Pons (tissue), 1 donor: Measurements from ENCODE around the gene MAML3.

Experiments
- DNase-seq: peaks from one replicate; pipeline ENCODE4 v3.0.0-alpha.2; 2016; ENCODE audit warnings: low spot score

MAML3 gene

DNA sequence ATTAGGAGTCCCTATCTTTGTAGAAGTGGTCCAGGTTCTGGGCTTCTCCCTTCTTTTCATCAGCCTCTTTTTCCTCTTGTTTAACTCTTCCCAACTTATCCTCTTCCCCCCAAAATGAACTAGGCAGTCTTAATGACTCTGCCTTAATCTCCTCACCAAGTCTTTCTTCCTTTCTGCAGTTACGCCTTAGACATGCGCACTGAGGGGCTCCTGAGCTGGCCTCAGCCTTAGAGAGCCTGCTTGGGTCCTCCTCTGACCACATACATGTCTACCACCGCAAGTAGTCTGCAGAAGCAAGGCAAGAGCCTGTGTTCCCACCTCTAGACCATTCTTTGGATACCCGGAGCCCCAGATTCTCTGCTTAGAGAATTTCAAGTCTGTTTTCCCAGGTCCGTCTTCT, 288.4 kb downstream of the MAML3 start:
- no peak for DNase-seq

DNA sequence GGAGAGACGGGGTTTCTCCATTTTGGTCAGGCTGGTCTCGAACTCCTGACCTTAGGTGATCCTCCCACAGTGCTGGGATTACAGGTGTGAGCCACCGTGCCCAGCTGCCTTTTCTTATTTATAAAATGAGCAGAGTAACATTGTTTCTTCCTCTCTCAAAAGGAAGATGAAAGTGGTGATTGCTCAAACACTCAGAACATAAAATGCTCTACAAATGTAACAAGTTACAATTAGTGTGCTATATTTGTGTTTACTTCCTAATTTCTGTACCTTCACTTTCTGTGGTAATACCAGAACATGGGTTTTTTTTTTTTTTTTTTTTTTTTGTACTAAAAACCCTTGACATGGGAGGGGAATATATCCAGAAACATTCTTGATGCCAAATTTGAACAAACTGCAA, 290.5 kb downstream of the MAML3 start:
- no peak for DNase-seq

DNA sequence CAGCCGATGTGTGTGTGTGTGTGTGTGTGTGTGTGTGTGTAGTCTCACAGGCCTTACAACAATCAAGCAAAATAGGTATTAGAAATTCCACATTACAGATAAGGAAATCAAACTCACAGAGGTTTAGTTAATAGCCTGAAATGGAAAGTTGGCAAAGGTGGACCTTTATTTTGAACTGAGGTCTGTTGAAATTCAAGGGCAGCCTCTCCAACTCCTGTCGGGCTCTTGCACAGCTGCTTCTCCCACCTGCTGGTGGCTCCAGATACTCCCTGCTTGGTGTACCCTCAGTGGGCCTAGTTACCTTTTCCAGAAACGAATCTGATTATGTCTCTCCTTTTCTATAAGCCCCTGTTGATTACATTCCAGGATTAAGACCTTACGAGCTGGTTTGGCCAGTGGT, 292.5 kb downstream of the MAML3 start:
- no peak for DNase-seq

DNA sequence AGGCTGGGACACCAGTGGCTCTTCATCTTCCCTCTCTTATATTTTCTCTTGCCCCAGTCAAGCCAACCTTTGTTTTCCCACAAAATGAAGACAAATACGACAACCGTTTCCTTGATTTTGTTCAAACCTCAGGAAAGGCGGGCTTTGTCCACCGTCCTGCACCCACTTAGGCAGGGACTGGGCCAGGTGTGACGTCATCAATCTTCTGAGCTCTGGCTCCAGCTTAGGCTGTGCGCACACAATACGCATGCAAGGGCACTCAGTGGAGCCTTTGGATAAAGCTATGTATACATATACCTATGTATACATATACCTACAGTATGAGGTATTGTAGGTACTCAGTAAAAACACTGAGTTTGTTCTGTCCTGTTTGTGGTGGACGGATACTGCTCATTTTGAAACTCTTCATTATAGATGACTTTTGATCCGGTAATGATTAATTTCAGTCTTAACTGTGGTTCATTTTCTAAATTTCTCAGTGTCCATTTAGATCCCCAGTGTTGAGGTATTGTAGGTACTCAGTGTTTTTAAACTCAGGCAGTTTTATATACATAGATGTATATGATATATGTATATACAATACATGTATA, 293.5 kb downstream of the MAML3 start:
- DNase-seq, result no peak

DNA sequence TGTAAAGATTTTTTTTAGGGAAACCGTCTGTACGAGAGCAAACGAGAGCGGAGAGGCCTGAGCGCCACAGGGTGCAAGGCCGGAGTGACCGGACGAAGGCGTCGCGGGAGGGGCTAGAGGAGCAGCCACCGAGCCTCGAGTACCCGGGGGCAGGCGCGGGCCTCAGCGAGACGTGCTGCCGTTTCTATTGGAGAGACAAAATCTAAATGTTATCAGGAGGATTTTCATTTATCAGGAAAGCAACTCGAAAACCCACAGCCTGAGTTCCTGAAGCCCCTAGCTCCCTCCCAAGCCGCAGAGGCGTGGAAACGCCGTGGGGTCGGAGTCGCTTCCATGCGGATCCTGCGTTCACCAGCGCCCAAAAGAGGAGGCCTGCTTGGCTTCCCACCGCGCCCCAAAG, 294.1 kb downstream of the MAML3 start:
- DNase-seq, result no peak

DNA sequence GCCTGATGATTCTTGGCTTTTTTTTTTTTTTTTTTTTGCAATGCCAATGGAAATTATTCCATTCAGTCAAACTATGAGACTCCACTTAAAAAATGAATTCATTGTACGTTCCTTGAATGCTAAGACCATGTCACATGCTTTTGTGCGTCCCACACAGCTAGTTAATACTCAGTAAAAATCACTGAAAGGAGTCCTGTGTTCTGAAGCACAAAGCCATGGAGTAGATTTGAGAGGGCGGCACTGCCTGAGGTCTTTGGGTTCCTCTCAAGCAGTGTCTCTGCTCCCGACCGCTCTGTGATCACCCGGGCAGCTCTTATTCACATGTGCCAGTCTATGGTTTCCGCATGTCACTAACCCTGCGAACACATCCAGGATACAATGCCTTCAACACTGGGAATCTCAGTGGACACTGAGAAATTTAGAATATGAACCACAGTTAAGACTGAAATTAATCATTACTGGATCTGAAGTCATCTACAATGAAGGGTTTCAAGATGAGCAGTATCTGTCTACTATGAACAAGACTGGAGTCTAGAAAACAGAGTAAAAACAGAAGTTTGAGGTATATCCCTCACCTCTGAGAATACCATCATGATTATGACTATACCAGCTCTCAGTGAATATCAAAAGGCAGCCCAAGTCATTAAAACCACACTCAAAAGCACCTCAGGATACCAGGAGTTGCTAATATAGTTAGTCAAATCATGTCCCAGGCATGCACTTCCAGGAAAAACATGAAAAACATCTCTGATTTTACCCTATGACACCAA, 295.4 kb downstream of the MAML3 start:
- DNase-seq, result peak; percentile 66

DNA sequence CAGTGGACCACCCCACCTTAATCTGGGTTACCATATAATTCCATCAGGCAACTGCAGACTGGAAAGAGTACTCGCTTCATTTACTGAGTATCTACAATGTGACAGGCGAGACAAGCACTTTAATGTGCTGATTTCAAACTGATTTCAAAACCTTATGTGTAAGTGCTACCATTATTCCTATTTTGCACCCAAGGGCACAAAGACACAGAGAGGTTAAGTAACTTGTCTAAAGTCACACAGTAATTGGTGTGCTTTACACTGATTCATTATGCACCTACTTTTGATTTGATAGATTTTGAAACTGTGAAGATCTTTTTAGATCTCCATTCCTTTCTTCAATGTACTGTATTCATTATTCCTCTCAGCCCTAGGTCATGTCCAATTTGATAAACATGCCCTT, 296.0 kb downstream of the MAML3 start:
- no peak for DNase-seq

DNA sequence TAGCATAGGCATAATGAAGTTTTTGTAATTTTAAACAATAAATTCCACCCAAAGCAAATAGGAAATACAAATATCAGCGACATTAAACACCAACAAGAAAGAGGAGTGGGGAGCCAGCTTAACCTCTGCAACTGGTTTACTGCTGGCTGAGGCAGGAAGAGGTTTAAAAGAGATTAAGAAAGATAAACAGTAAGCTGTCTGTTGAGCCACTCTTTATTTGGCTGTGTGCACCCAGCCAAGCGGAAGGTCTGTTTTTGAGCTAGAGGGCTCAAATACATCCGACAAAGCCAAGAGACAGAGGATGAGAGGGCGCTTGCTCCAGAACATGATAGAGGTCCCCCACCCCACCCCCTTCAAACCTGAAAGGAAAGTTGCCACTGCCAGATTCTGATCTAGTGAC, 297.0 kb downstream of the MAML3 start:
- no peak for DNase-seq

DNA sequence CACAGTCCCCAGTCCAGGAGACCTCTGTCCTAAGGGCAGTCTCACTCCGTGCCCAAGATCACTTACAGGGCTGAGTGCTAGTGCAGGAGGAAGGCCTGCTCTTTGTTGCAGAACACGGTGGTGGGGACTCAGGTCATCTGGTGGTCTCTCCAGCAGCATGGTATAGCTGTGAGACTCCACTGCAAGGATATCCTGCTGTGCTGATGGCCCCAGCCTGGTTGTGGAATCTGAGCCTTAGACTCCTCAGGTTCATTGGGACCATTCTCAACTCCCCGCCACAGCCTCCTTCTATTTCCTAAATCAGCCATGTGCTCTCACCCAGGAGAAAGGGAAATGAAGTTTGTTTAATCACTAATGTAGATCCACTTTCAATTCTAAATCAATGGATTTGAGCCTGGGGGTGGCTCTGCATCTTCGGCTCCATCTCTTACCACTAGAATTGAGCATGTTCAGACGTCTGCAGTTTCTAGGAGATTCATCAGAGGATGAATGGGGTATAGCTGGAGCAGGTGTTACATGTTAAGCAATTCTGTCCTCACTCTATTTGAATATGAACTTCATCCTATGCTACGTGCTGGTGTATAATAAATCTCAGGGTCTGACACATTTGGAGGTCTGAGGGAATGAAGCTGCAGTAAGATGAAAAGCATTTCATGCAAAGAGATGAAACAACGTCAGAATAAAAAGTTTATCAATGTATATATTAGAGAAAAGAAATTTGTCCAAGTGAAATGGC, 299.1 kb downstream of the MAML3 start:
- DNase-seq, result no peak

DNA sequence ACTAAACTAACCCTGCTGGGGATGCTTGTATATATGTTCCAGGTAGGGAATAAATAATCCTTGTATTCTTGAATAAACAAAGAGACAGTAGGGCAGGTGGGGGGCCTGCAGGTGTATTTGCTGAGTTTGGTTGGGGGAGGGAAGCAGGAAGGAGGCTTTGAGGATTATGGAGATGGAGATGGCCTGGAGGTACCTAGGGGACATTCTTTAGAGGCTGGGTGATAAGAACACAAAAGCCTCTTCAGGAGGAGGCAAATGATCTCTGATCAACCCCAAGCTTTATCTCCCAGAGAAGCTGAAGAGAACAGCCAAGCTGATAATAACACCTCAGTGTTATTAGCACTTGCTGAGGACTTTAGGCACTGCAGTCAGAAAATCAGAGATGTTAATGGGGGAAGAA, 300.7 kb downstream of the MAML3 start:
- no peak for DNase-seq

DNA sequence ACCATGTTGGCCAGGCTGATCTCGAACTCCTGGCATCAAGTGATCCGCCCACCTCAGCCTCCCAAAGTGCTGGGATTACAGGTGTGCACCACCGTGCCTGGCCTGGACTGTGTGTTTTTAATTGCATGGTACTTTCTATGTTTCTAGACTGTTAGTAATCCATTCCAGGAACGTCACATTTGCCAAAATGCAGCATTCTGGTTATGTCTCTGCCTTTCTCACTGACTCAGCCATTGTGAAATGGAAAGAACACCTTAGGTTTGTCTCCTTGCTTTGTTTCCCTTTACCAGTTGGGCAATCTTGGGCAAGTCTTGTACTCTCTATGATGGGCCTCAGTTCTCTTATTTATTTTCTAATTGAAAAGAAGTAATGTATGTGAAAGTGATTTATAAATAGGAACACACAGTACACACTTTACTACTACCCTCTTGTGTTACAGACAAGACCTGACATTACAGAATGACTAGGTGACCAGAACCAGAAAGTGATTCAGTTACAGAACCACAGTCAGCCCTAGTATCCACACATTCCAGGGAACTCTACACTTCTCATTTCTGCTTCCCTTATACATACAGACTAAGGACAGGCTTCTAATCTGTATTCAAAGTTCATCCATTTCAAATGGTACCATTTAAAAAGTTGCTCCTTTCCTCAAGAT, 301.2 kb downstream of the MAML3 start:
- DNase-seq, result no peak

DNA sequence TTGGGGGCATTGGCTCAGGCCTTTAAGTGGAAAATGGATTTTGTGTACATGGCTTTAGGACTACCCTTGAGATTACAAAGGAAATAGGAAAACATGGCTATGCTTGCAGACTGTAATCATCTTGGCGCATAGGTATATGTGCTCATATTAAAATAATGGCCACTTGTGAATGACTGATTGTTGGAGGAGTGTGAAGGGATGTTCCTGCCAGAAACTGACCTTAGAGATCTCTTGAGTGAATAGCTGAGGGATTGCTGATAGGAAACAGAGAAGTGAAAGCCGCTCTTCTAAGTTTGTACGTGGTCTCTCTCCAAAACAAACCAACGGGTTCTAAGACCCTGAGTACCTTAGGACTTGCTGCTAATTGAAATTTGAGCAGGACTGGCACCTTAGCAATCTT, 302.3 kb downstream of the MAML3 start:
- no peak for DNase-seq

DNA sequence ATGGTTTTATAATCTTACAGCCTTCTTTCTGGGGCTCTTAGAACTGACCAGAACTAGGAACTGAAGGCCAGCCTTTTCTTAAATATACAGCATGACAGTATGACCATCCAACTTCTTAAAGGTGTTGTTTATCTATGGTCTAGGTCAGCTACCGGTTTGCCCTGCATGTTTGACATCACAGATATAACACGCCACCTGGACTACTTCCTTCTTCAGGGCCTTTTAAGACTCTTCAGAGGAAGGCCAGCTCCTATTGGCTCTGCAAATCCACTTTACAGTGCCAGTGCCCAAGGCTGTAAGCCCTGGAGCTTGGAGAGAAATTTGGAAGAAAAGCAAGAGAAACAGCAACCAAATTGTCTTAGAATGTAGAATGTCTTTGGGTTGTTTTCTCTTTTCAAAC, 302.9 kb downstream of the MAML3 start:
- no peak for DNase-seq

DNA sequence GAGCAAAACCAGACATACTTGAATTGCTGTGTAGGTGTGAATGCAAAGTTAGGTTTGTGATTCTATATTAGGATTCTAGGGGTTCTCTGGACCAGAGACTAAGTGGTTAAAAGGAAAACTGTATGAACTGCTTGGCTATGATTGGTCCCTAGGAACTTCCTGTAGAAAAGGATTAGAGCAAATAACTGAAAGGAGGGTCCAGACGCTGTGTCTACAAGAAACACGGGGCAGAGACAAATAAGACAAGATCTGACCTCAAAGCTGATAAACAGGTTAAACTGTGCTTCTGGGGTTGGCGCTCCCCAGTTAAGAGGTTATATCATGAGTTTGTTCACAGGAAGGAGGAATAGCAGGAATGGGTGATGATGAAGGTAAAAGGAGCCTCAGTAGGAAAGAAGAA, 304.8 kb downstream of the MAML3 start:
- no peak for DNase-seq

DNA sequence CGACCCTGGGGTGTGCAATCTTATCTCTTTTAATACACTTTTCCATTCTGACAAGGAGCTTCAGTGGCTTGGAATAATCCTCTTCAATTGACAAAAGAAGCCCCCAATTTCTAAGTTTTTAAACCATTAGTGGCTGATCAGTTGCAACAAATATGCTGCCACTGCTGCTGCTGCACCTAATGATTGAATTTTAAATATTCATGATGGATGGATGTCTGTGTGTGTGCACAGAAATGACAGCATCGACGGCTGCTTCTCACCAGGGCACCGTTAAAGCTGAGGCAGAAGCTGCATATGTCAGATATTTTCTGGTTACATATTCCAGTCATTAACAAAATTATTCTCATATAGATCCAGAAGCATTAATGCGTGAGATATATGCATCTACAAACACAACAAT, 306.0 kb downstream of the MAML3 start:
- DNase-seq, result no peak

DNA sequence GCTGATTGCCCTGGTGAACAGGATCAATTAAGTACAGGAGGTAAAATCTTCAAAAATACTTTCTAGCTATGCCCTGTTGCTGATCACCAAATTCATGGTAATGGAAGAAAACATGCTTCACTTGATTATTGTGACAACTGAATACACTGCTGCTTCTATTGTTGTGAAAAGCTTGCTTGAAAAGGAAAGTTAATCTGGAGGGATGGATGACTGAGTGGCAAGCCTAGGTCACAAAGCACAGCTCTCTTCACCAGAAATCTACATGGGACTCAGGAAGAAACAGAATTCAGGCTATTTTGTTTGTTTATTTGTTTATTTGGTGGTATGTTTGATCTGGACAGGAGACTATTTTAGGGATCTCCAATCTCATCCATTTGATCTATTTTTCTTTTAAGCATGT, 306.4 kb downstream of the MAML3 start:
- DNase-seq, result no peak

DNA sequence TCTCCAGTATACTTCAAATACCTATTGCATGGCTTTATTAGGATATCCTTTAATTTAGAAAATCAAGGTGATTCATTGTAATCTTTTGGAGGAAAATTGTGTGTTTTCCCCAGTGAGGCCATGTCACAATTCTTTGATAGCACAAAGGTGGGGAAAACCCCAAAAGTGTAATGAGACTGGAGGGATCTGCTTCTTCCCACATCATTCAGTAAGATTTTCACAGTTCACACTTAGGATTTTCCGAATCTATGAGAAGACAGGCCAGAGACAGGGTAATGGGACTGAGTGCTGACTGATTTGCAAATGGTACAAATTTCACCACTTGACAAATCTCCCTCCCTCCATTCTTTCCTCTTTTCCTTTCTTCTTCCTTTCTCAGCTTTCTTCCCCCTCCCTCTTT, 307.2 kb downstream of the MAML3 start:
- no peak for DNase-seq

DNA sequence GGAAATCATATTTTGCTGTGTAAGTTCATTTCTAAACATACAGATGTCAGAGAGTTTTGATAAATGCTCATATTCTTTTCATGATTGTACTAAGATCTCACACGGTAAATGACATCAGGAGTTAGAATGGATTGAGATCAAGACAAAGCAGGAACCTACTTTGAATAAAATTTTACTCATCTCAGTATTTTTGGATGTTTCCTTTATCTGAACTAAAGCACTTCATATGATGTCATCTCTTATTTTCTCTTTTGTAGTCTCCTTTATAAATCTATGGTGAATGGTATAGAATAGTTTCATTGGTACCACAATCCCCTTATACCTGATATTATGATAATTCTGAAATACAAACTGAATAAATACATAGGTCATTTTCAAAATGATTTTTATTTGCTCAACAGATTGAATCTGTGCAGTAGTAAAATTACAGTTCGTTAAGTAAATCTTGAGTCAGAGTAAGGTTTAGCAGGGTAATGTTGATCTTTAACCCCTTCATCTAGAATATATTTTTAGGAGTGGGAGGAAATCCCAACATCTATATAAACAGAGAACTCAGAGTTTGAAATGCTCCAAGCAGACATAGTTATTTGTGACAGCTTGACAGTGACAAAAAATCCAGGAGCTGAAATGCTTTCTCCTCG, 308.4 kb downstream of the MAML3 start:
- DNase-seq, result no peak

DNA sequence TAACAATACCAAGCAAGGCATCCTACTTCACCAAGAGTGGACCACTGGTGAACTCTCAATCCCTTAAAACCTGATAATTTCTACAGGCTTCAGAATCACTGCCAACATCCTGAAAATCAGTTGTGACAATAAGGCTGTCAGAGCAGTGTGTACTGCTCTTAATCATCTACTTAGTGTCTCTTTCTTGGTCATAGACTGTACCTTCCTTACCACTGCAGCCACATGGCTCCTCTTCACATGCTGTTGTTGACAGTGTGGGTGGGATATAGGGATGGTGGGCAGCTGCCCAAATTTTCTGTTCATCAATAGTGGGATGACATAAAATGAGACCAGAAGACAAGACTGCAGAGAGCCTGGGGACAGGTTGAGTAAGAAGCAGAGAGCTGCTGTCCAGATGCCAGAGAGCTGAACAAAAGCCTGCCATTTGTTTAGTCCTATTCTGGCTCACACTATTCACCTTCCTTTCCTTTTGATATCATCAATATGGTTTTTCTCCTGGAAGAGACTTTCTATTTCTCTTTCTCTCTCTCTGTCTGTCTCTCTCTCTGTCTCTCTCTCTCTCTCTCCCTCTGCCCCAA, 309.4 kb downstream of the MAML3 start:
- no peak for DNase-seq

DNA sequence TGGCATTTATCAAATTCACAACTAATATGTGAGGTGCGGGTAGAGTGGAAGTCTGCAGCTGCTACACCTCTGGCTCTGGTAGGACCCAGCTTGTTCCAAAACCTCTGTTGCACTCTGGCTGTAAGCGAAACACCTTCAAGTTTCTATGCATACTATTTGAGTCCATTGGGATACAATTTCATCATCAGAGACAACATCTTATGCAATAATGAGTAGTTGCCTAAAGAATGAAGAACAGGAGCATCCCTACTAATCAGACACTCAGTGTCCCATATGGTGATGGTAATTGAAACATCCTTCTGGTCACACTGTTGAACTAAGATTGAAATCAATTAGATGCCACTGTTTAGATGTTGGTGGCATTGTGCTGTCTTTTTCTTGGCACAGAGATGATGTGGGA, 309.9 kb downstream of the MAML3 start:
- DNase-seq, result no peak

DNA sequence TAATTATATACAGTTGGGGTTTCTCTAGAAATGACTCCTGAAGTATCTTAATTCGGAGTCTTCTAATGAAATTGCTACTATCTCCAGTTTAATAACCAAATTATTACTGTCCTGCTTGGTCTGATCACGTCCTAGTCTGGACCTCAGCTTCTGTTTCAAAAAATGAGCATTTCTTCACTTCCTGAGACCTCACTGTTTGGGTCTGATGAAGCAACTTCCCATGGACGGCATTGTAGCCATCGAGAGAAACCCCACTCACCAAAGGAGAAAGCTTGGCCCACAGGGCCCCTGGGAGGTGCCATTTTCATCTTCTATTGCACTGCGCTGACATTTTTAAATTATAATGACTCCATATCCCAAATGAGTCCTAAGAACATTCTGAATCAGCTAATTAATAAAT, 310.3 kb downstream of the MAML3 start:
- DNase-seq, result no peak
